ENCODE measurements around the gene CNOT1.
"Not testable (repeated sequence)": the region's sequence is repeated elsewhere in the genome, so short reads cannot be mapped to it uniquely, and the experiment has no call there.

The CNOT1 gene

GRCh38 chr16:58582971-58583765, 46.5 kb downstream of the CNOT1 start:
- no peak for DNase-seq (ENCODE audit: low spot score)

GRCh38 chr16:58582133-58582532, 47.5 kb downstream of the CNOT1 start:
- no peak for DNase-seq (ENCODE audit: low spot score)

GRCh38 chr16:58579587-58579986, 50.0 kb downstream of the CNOT1 start:
- no peak for DNase-seq (ENCODE audit: low spot score)

- DNase-seq (ENCODE audit: low spot score) = no peak
Measured at GRCh38 chr16:58578642-58579041, 51.0 kb downstream of the CNOT1 start.

GRCh38 chr16:58577141-58577540, 52.5 kb downstream of the CNOT1 start:
- no peak for DNase-seq (ENCODE audit: low spot score)

GRCh38 chr16:58574895-58575294, 54.7 kb downstream of the CNOT1 start:
- no peak for DNase-seq (ENCODE audit: low spot score)

GRCh38 chr16:58565697-58566096, 63.9 kb downstream of the CNOT1 start:
- not testable (repeated sequence) for DNase-seq (ENCODE audit: low spot score)

GRCh38 chr16:58563775-58564174, 65.9 kb downstream of the CNOT1 start:
- DNase-seq (ENCODE audit: low spot score) = no peak

GRCh38 chr16:58563235-58563634, 66.4 kb downstream of the CNOT1 start:
- no peak for DNase-seq (ENCODE audit: low spot score)

GRCh38 chr16:58556678-58557077, 72.9 kb downstream of the CNOT1 start:
- no peak for DNase-seq (ENCODE audit: low spot score)

GRCh38 chr16:58551496-58551895, 78.1 kb downstream of the CNOT1 start:
- no peak for DNase-seq (ENCODE audit: low spot score)

- DNase-seq (ENCODE audit: low spot score) = no peak
Measured at GRCh38 chr16:58548378-58548777, 81.2 kb downstream of the CNOT1 start.

- no peak for DNase-seq (ENCODE audit: low spot score)
Measured at GRCh38 chr16:58543685-58544084, 85.9 kb downstream of the CNOT1 start.

GRCh38 chr16:58542291-58542690, 87.3 kb downstream of the CNOT1 start:
- no peak for DNase-seq (ENCODE audit: low spot score)

- no peak for DNase-seq (ENCODE audit: low spot score)
Measured at GRCh38 chr16:58541711-58542110, 87.9 kb downstream of the CNOT1 start.

- no peak for DNase-seq (ENCODE audit: low spot score)
Measured at GRCh38 chr16:58537124-58537906, 92.3 kb downstream of the CNOT1 start.

GRCh38 chr16:58536278-58536677, 93.3 kb downstream of the CNOT1 start:
- no peak for DNase-seq (ENCODE audit: low spot score)

- DNase-seq (ENCODE audit: low spot score) = no peak
Measured at GRCh38 chr16:58535100-58535499, 94.5 kb downstream of the CNOT1 start.

- no peak for DNase-seq (ENCODE audit: low spot score)
Measured at GRCh38 chr16:58533751-58534470, 95.7 kb downstream of the CNOT1 start.

- no peak for DNase-seq (ENCODE audit: low spot score)
Measured at GRCh38 chr16:58532414-58532813, 97.2 kb downstream of the CNOT1 start.

- no peak for DNase-seq (ENCODE audit: low spot score)
Measured at GRCh38 chr16:58530179-58530578, 99.4 kb downstream of the CNOT1 start.

GRCh38 chr16:58519707-58520106, 109.9 kb downstream of the CNOT1 start:
- DNase-seq (ENCODE audit: low spot score) = no peak
